ACC112 (cell line): ENCODE measurements around the gene CMTM7.

Source experiments
- H2AFZ ChIP-seq: fragments of 200-600 bp; sonication (generic); one replicate; pipeline ENCODE4 v1.6.0; 2017; ENCODE audit warnings: antibody characterized with exemption, low read length; ENCODE audit not compliant: unreplicated experiment
- H3K27ac ChIP-seq: fragments of 200-600 bp; sonication (generic); 2 replicates; pipeline ENCODE4 v1.5.1; 2014; ENCODE audit warnings: low read depth, mild to moderate bottlenecking, antibody characterized with exemption, low read length, moderate library complexity
- H3K27me3 ChIP-seq: fragments of 200-600 bp; sonication (generic); 2 replicates; pipeline ENCODE4 v1.6.1; 2014; ENCODE audit warnings: mild to moderate bottlenecking, antibody characterized with exemption, low read length, moderate library complexity, mixed read lengths; ENCODE audit not compliant: insufficient read depth
- H3K36me3 ChIP-seq: fragments of 200-600 bp; sonication (generic); 2 replicates; pipeline ENCODE4 v1.6.1; 2016; ENCODE audit warnings: mild to moderate bottlenecking, antibody characterized with exemption, low read length, moderate library complexity, mixed read lengths; ENCODE audit not compliant: insufficient read depth
- H3K4me1 ChIP-seq: fragments of 200-600 bp; sonication (generic); one replicate; pipeline ENCODE4 v1.6.1; 2016; ENCODE audit warnings: low read length, mixed read lengths; ENCODE audit not compliant: insufficient read depth, unreplicated experiment, control insufficient read depth
- H3K4me3 ChIP-seq: fragments of 200-600 bp; sonication (generic); 2 replicates; pipeline ENCODE4 v1.5.1; 2014; ENCODE audit warnings: mild to moderate bottlenecking, low read depth, low read length
- H3K79me2 ChIP-seq: fragments of 200-600 bp; sonication (generic); one replicate; pipeline ENCODE4 v1.6.0; 2016; ENCODE audit warnings: low read length; ENCODE audit not compliant: control insufficient read depth, unreplicated experiment, insufficient read depth

The CMTM7 gene

DNA sequence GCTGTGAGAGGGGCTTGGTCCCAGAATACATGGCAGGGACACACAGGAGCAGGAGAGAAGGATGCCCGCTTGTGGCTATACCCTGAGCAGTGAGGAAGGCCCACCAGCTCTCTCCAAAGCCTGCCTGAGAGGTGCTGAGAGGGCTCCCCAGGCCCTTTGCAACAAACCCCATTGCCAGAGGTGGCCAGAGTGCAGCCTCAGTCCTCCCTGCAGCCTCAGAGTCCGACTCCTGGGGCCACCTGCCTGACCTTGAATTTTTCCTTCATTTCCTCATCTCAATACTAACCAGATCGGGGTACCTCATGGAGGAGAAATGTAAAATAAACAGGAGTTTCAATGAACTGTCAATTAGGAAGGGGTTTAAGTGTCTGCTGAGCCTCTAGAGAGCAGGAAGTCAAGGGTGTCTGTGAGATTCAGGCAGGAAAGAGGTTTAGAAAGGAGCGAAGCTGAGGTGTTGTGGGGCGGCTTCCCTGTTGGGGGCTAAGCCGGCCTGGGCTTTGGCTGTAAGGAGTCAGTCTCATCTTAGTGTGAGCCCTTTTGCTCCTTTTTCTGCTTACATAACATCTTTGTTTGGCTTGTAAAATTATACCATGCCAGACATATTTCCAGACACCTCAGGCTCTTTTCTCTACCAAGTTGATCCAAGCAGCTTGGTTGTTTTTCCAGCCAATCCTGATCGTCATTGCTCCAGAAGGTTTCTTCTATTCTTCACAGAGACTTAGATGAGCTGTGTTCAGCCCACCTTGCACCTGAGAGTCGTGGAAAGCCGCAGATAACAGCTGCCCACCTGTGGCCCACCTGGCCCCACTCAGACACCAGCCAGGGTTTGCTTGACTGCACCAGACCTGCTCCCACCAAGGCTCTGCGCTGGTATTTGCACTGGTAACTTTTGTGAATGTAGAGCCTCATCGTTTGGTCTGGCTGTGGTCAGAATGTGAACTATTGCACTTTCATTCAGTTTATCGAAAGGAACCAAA lies 36.7 kb downstream of the CMTM7 start:
- Histone ChIP-seq H3K4me1 (peaks cover 13% of the 10 kb centered on the region), H3K79me2 (peaks cover 14% of the 10 kb centered on the region), H3K4me3 (no peak overlapping the region), H3K27me3 (no peaks in the 10 kb centered on the region), H3K27ac (no peak overlapping the region), H2AFZ (no peak overlapping the region), H3K36me3 (no peaks in the 10 kb centered on the region)

DNA sequence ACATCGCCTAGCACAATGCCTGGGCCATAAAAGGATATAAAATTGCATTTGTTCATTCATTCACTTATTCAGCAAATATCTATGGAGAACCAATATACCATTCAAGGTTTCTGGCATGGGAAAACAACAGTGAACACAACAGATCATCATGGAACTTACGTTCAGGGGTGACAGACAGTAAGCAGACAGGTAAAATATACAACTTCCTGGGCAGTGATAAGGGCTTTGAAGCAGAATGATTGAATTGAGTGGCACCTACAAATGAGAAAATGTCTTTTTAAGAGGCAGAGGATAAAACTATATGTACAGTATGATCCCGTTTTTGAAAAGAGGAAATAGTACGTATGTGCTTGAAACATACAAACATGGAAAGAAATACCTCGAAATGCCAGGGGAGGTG lies 39.2 kb downstream of the CMTM7 start:
- H3K4me1 ChIP-seq, result peaks cover 14% of the 10 kb centered on the region
- peaks cover 18% of the 10 kb centered on the region for H3K79me2 ChIP-seq
- no peak overlapping the region for H3K27ac ChIP-seq
- H2AFZ ChIP-seq, result no peak overlapping the region
- H3K36me3 ChIP-seq, result no peaks in the 10 kb centered on the region
- H3K4me3 ChIP-seq, result no peak overlapping the region
- H3K27me3 ChIP-seq, result no peaks in the 10 kb centered on the region

DNA sequence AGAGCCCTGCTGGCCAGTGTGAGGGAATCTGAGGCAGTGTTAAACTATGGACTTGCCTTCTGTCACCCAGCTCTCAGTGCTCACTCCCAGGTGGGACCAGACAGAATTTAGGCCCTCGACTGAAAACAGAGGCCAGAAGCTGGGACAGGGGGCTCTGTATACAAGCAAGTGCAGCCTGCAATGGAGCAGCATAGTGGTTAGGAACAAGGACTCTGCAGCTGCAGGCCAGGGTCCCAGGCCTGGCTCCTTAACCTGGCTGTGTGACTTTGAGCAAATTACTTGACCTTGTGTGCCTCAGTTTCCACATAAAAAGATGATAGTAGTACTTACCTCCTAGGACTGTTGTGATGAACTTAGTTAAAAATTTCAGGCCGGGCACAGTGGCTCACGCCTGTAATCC lies 39.8 kb downstream of the CMTM7 start:
- Histone ChIP-seq H3K27me3 (no peaks in the 10 kb centered on the region), H2AFZ (no peak overlapping the region), H3K4me1 (peaks cover 14% of the 10 kb centered on the region), H3K79me2 (peaks cover 18% of the 10 kb centered on the region), H3K27ac (no peak overlapping the region), H3K36me3 (no peaks in the 10 kb centered on the region), H3K4me3 (no peak overlapping the region)

DNA sequence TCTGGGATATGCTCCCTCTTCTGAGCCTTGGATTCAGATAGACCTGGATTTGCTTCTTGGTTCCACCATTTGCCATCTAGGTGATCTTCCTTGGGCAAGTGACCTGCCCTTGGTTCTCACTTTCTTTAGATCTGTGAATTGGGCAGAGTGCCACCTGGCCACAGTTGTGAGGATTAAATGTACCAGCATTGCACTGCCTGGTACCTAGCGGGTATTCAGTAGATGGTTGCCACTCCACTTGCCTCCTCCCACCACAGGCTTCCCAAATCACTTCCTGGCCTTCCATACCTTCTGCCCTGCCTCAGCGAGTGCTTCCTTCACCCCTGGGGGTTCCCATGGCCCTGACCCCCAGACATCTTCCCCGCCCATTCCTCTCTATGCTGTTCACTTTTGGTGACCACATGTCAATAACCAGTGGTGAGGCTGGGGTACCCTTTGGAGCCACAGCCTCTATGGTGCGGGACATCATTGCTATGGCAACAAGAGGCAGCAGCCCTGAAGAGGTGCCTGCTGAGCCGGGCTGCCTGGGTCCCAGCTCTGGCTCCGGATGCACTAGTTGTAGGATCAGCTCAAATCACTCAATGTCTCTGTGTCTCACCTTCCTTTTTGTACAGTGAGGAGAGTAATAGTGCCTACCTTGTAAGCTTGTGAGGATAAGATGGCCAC lies 40.5 kb downstream of the CMTM7 start:
- peaks cover 14% of the 10 kb centered on the region for H3K4me1 ChIP-seq
- H3K27ac ChIP-seq, result no peak overlapping the region
- no peak overlapping the region for H2AFZ ChIP-seq
- peaks cover 18% of the 10 kb centered on the region for H3K79me2 ChIP-seq
- no peaks in the 10 kb centered on the region for H3K27me3 ChIP-seq
- H3K4me3 ChIP-seq, result no peak overlapping the region
- no peaks in the 10 kb centered on the region for H3K36me3 ChIP-seq

DNA sequence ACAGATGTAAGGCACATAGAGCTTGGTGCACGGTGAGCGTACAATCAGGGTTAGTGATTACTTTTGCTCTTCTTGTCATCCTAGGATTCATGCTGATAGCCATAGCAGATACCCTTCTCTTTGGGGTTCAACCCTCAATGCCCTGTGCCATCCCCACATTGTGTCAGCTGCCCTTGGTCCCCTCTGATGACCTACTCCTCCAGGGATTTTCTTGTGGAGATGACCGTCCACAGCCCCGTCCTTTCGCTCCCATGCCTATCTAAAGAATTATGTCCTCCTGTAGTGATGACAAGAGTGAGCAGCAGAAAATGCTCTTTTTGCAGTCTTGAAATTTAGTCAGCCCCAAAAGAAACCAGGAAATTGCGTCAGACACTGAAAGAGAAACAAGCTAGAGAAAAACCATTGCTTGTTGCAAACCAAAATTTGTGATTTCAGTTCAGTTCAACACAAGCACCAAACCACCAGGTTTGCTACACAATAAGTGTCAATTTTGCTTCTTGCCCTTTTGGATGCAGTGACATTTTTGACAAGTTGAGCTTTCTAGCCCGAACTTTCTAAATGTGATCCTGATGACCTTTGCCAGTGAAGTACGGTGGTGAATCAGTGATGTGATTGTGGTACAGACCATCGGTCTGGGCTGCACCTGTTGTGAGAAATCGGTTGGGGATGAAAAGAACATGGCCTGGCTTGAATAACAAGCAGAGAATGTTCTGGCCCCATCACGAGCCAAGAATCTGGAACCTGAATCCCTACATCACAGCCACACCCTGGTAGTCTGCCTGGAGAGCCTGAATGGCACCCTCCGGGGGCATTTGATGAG lies 41.3 kb downstream of the CMTM7 start:
- peaks cover 18% of the 10 kb centered on the region for H3K79me2 ChIP-seq
- H3K27ac ChIP-seq, result no peak overlapping the region
- H3K36me3 ChIP-seq, result no peaks in the 10 kb centered on the region
- H2AFZ ChIP-seq, result no peak overlapping the region
- H3K4me3 ChIP-seq, result no peak overlapping the region
- H3K4me1 ChIP-seq, result peaks cover 14% of the 10 kb centered on the region
- no peaks in the 10 kb centered on the region for H3K27me3 ChIP-seq

DNA sequence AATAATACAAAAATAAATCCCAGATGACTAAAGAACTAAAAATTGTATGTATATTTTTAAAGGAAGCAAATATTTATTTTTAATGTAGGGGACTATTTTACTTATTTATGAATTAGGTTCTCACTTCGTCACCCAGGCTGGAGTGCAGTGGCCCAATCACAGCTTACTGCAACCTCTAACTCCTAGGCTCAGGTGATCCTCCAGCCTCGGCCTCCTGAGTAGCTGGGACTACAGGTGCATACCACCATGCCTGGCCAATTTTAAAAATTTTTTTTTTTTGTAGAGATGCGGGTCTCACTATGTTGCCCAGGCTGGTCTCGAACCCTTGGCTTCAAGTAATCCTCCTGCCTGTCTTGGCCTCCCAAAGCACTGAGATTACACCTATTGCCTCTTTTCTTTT lies 42.6 kb downstream of the CMTM7 start:
- H3K27ac ChIP-seq, result no peak overlapping the region

DNA sequence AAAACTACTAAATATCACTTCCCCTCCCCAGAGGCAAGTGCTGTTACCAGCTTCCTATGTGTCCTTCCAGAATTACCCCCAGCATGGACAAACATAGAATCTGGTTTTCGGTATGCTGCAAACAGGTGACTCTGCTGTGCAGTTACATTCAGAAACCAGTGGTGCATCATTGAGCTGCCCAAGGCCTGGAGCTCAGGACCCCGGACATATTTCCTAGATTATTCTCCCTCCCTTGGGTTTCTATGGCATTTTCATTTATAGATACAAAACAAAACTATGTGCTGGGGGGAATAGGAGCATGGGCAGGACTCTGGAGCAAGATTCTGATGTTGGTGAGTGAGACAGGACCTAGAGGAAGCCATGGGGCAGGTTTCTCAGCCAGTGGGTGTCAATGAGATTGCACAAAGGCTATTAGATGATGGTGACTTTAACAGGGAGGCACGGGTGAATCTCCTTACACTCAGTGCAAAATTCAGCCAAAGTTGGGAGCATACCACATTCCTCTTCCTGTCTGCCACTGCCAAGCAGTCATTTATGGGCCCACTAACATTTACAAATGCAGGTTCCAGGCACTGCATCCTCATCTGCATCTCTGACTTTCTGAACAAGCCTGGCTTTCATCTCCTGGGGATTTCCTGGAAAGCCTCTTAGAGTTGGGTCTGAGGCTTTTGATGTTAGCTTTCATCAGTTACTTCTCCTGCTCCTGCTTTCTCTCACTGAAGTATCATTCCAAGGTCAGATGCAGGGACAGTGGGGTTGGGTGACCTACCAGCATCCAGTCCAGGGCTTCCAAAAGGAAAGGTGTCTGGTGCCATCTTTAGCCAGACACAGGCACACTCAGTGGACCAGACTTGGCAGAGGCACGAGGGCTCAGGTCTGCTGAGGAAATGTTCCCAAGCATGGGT lies 44.5 kb downstream of the CMTM7 start:
- Histone ChIP-seq H3K4me3 (no peak overlapping the region), H3K4me1 (peaks cover 12% of the 10 kb centered on the region), H3K36me3 (no peaks in the 10 kb centered on the region), H3K27ac (no peak overlapping the region), H2AFZ (no peak overlapping the region), H3K79me2 (peaks cover 18% of the 10 kb centered on the region), H3K27me3 (no peaks in the 10 kb centered on the region)

More for the DNA sequence above, 42.6 kb downstream of the CMTM7 start:
- H3K4me1 ChIP-seq, result peaks cover 12% of the 10 kb centered on the region
- no peak overlapping the region for H2AFZ ChIP-seq
- no peaks in the 10 kb centered on the region for H3K27me3 ChIP-seq
- no peaks in the 10 kb centered on the region for H3K36me3 ChIP-seq
- H3K79me2 ChIP-seq, result peaks cover 23% of the 10 kb centered on the region
- H3K4me3 ChIP-seq, result no peak overlapping the region

DNA sequence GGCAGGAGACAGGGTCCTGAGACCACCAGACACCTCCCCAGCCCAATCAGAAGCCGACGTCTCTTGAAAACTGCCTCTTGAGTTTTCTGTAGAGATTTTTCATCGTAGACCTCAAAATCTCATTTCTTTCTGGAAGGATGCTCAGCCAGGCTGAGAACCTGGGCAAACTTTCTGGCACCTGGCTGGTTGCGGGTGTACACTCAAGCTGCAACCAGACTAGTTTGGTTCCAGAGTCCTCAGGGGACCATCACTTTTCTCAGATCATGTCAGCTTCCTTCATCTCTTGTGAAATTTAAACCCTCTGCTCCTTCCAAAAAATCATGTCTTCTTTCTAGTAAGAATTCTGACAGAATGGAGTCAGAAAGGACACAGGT lies 45.1 kb downstream of the CMTM7 start:
- Histone ChIP-seq H3K27ac (no peak overlapping the region), H3K4me1 (peaks cover 12% of the 10 kb centered on the region)

DNA sequence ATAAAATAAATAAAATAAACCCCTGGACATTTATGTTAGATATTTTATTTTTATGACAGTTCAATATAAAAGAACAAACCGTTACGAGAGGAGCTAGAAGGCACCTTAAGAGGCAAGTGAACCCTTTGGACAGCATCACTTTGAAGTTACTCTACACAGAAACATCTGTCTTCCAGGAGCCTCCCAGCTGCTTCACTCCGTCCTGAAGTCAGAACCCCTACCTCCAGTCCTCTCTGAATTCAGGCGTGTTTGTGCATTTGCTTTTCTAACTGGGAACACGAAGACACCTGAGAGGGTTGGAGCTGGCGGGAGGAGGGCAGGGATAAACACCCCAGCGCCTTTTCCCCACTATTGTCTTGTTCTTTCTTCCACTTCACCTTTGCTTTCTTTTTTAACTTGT lies 46.2 kb downstream of the CMTM7 start:
- H3K36me3 ChIP-seq, result no peaks in the 10 kb centered on the region
- no peak overlapping the region for H3K27ac ChIP-seq
- no peak overlapping the region for H2AFZ ChIP-seq
- peaks cover 11% of the 10 kb centered on the region for H3K4me1 ChIP-seq
- no peak overlapping the region for H3K4me3 ChIP-seq
- H3K27me3 ChIP-seq, result no peaks in the 10 kb centered on the region
- peaks cover 13% of the 10 kb centered on the region for H3K79me2 ChIP-seq

More for the DNA sequence above, 45.1 kb downstream of the CMTM7 start:
- Histone ChIP-seq H3K27me3 (no peaks in the 10 kb centered on the region), H3K36me3 (no peaks in the 10 kb centered on the region), H3K4me3 (no peak overlapping the region), H2AFZ (no peak overlapping the region), H3K79me2 (peaks cover 18% of the 10 kb centered on the region)
